RKO (cell line): ENCODE results near the gene MFSD6.
"Not testable (repeated sequence)": the region's sequence is repeated elsewhere in the genome, so short reads cannot be mapped to it uniquely, and the experiment has no call there.

Experiments used
- DNase-seq: peaks from one replicate; pipeline ENCODE4 v3.0.0-alpha.2; 2016; ENCODE audit warnings: low spot score

Gene MFSD6

GRCh38 chr2:190501702-190502407 lies 93.7 kb downstream of the MFSD6 start:
- DNase-seq: no peak

DNA sequence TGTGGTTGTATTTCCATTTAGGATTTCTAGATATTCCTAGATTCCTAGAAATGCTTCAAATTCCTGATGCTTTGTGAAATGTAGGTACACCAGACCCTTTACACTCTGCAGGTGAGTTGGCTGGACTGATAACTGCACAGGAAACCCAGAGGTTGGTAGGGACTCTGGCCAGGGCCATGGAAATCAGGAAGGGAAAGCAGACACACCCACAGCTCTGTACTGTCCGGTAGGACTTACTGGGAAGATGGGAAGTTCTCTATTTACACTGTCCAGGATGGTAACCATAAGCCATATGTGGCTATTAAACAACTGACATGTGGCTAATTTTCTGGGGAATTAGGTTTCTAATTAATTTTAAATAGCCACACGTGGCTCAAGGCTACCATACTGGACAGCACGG lies 94.9 kb downstream of the MFSD6 start:
- no peak for DNase-seq

- DNase-seq: no peak
These were observed 96.8 kb downstream of the MFSD6 start for GRCh38 chr2:190504912-190505311.

DNA sequence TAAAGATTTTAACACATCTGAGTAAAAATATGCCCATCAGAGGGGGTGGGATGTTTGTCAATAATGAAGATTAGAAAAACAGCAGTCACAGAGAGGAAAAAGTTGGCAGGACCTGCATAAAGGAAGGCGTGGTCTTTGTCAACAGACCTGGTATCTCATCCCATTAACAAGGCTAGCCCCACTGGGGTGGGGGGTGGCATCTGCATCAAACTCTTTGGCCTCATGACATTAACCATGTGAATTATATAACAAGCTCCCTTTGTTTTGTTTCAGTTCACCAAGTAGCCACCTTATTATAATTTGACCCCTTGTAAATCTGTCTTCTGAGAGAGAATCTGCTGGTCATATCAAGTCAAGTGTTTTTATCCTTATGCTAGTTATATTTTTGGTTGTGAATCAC lies 97.5 kb downstream of the MFSD6 start:
- DNase-seq: no peak

DNA sequence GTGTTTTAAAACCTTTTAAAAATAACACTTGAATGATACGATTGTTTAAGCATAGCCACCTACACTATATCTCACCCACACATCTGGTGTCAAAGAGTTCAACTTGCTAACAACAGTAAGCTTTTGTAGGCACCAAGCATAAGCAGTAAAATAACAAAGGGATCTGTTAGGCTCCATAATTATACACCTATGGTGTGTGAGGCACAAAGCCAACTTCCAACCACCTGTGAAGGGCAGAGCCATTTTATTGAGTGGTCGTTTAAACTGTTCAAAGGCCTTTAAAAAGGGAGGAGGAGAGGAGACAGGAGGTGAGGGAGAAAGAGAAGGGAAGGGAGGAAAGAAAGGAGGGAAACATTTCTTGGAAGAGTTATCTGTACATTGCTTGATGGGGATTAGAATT lies 98.5 kb downstream of the MFSD6 start:
- DNase-seq: no peak

GRCh38 chr2:190507135-190507534 lies 99.0 kb downstream of the MFSD6 start:
- DNase-seq: no peak

DNA sequence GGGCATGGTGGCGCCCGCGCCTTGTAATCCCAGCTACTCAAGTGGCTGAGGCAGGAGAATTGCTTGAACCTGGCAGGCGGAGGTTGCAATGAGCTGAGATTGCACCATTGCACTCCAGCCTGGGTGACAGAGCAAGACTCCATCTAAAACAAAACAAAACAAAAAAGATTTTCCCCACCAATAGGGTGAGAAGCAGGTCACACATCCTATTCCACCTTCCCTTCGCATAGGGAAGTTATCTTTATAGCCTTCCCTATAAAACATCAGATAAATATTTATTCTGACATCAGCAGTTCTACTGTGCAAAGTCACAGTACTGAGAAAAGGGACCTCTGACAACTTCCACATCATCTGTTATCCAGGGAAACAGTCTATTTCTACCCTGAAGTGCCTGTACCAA lies 101.7 kb downstream of the MFSD6 start:
- not testable (repeated sequence) for DNase-seq

- DNase-seq: no peak
These were observed 102.9 kb downstream of the MFSD6 start for GRCh38 chr2:190511104-190511503.

- no peak for DNase-seq
These were observed 104.5 kb downstream of the MFSD6 start for GRCh38 chr2:190512539-190513095.

DNA sequence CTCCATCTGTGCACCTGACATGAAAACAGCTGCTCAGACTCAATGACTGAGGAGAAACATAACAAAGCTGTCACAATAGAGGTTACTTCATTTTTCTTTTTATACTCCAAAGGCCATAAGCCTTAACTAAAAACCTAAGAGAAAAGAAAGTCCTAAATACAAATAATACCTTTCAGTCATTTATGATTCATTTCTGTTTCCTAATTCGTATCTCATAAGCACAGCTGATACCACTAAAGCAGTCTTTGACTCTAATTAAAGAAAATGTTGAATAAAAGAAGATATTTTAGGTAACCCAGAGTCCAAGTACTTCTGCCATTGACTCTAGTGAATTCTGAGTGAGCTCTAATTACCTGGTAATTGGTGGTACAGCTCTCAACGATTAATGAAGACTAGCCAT lies 105.7 kb downstream of the MFSD6 start:
- no peak for DNase-seq

DNA sequence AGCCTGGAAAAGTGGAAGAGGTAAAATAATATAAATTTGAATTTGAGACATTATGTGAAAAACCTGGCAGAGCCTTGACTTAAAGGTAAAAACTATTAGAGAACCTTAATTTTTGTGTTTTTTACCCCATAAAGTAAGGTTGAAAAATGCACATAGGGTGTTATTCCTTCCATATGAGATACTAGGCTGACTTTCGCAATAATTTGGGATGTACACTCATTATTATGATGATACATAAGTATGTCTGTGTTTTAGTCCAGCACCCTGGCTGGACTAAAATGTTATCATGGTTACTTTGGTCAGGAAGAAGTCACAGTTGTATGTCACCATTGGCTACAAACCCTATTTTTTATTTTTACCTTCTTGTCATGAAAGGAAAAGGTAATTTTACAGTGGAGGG lies 106.5 kb downstream of the MFSD6 start:
- no peak for DNase-seq

DNA sequence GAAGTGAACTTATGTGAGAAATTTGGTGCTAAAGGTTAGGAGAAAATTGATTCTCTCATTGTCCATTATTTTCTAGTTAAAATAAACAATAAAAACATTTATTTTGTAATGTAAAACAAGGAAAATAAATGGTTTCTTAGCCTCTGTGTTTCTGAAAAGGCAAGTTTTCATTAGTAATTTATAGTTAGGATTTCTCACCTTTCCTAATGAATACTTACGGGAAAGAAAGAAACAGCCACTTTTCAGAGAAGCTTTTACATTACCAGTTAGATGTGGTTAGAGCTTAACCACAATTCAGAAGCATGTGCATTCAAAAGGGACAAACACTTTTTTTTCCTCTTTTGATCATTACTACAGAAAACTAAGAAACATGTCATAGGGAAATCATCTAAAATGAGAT lies 107.5 kb downstream of the MFSD6 start:
- DNase-seq: no peak

GRCh38 chr2:190517468-190517867 lies 109.3 kb downstream of the MFSD6 start:
- no peak for DNase-seq

GRCh38 chr2:190519975-190520767 lies 112.0 kb downstream of the MFSD6 start:
- no peak for DNase-seq

- no peak for DNase-seq
These were observed 116.8 kb downstream of the MFSD6 start for GRCh38 chr2:190524928-190525327.

DNA sequence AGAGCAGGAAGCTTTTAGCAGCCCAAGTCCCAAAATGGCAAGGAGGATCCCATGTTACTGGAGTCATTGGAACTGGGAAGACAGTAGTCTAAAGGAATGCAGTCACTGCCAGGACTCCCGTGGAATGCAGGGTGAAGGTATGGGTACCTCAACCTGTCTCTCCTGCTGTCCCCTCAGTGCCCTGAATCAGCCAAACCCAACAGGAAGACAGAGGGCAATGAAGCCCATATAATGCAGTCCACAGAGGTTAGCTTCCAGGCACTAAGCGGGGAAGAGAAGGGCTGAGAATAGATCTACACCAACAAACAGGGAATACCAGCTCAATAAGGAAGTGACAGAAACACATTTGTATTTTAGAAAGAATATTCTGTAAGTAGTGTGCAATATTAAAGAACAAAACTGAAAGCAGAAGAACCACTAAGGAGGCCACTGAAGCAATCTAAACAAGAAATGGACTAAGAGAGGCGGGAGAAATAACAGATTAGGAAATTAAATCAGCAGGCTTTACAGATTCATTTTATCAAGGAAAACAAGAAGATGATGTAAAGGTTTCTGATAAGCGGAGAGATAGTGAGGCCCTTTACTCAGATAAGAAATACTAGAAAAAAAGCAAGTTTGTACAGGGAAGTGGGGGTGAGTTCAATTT lies 118.1 kb downstream of the MFSD6 start:
- no peak for DNase-seq

DNA sequence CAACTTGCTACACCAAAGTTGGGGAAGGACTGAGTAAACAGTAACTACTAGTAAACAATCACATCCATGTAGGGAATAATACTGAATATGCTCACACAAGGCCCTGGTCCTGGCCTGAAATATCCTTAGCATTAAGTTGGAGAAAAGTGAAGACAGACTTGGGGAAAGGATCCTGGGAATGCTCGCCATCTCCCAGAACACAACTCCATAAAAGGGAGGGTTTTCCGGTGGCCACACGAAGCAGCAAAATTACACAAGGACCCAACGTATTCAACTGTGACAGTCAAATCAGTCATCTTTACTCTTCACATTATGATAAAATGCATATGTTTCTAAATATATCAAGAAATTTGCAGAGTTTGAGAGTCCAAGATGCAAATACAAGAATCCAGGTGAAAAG lies 119.1 kb downstream of the MFSD6 start:
- DNase-seq: no peak

DNA sequence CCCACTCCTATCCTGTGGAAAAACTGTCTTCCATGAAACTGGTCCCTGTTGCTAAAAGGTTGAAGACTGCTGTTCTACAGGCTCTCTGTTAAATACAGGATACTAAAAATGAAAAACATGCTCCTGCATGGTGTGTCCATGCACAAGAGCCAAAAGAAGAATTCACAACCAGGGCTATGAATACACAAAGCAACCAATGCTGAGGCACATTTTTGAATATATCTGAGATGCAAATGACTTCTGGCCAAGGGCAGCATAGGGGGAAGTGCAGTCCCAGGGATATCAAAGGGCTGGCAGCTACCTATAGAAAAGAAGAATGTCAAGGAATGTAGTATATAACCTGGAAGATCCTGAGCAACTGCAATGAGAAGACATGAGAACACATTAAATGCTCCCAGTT lies 119.8 kb downstream of the MFSD6 start:
- no peak for DNase-seq

- no peak for DNase-seq
These were observed 120.4 kb downstream of the MFSD6 start for GRCh38 chr2:190528521-190529001.

GRCh38 chr2:190529486-190530247 lies 121.5 kb downstream of the MFSD6 start:
- DNase-seq: no peak

GRCh38 chr2:190530248-190530900 lies 122.2 kb downstream of the MFSD6 start:
- DNase-seq: no peak
